ENCODE measurements around the gene CISH. TPM values are rescaled to one million over a fixed set of nuclear protein-coding genes. Genes with fewer than 3 reads are reported as not detected.

CISH gene
- total RNA-seq, 1 experiment from 2014 or later, result 0.26 TPM

GRCh38 chr3:50599115-50599715 lies 12.4 kb downstream of the CISH start:
- Mint-ChIP-seq H3K27ac (ENCODE audit: low read depth, unreplicated experiment) (no peak overlapping the region), H3K36me3 (ENCODE audit: insufficient read depth, unreplicated experiment) (no peaks in the 10 kb centered on the region), H3K4me3 (ENCODE audit: unreplicated experiment) (no peak overlapping the region), H3K9me3 (ENCODE audit: unreplicated experiment) (no peaks in the 10 kb centered on the region), H3K27me3 (ENCODE audit: insufficient read depth, unreplicated experiment) (no peaks in the 10 kb centered on the region), H3K4me1 (ENCODE audit: insufficient read depth, unreplicated experiment) (peaks cover 21% of the 10 kb centered on the region)
- TF ChIP-seq CTCF (IDR thresholded peaks at IDR 0.05; ENCODE audit: unreplicated experiment), result no peak
- ChIA-PET POLR2A (interaction anchor here (2.1 to 2.2 kb wide), 2 partner anchors 10 to 30 kb away, joined by 7 to 9 read pairs; partner anchors contain the start of gene HEMK1), CTCF (interaction anchor here (1.2 to 1.8 kb wide), 5 partner anchors 12 to 28 kb away, joined by 3 to 9 read pairs (median 5); no protein-coding TSS in a partner anchor)
- no TSS peak for BruUV-seq (replicated peaks)
- intact Hi-C loops (cut with micrococcal nuclease), result no loop called here
- DNase-seq (ENCODE audit: unreplicated experiment), result no peak

- no peaks in the 10 kb centered on the region for H3K4me1 Mint-ChIP-seq (ENCODE audit: insufficient read depth, unreplicated experiment)
- no TSS peak for BruUV-seq (replicated peaks)
- no peak overlapping the region for H3K27ac Mint-ChIP-seq (ENCODE audit: low read depth, unreplicated experiment)
- intact Hi-C loops (cut with micrococcal nuclease), result no loop called here
- TF ChIP-seq CTCF (IDR thresholded peaks at IDR 0.05; ENCODE audit: unreplicated experiment), result no peak
- ChIA-PET CTCF (interaction anchor here (4.2 kb wide), 1 partner anchor 21 kb away, joined by 33 read pairs; the partner anchor contains the start of gene MAPKAPK3), POLR2A (no interaction called here)
- no peak overlapping the region for H3K4me3 Mint-ChIP-seq (ENCODE audit: unreplicated experiment)
- H3K9me3 Mint-ChIP-seq (ENCODE audit: unreplicated experiment), result no peaks in the 10 kb centered on the region
- no peaks in the 10 kb centered on the region for H3K36me3 Mint-ChIP-seq (ENCODE audit: insufficient read depth, unreplicated experiment)
- DNase-seq (ENCODE audit: unreplicated experiment), result no peak
- no peaks in the 10 kb centered on the region for H3K27me3 Mint-ChIP-seq (ENCODE audit: insufficient read depth, unreplicated experiment)
These were observed 17.3 kb downstream of the CISH start for GRCh38 chr3:50594253-50594785.

- no peak for DNase-seq (ENCODE audit: unreplicated experiment)
- ChIA-PET POLR2A (interaction anchor here (0.8 to 1.5 kb wide), 3 partner anchors 10 to 255 kb away, joined by 3 to 4 read pairs (median 3); no protein-coding TSS in a partner anchor), CTCF (interaction anchor here (0.6 to 4.2 kb wide), 7 partner anchors 20 to 797 kb away, joined by 3 to 33 read pairs (median 4); partner anchors contain the start of gene MAPKAPK3)
- no peaks in the 10 kb centered on the region for H3K36me3 Mint-ChIP-seq (ENCODE audit: insufficient read depth, unreplicated experiment)
- no peaks in the 10 kb centered on the region for H3K9me3 Mint-ChIP-seq (ENCODE audit: unreplicated experiment)
- peaks cover under 1% of the 10 kb centered on the region for H3K4me1 Mint-ChIP-seq (ENCODE audit: insufficient read depth, unreplicated experiment)
- BruUV-seq (replicated peaks), result no TSS peak
- H3K4me3 Mint-ChIP-seq (ENCODE audit: unreplicated experiment), result no peak overlapping the region
- no peaks in the 10 kb centered on the region for H3K27me3 Mint-ChIP-seq (ENCODE audit: insufficient read depth, unreplicated experiment)
- H3K27ac Mint-ChIP-seq (ENCODE audit: low read depth, unreplicated experiment), result no peak overlapping the region
- intact Hi-C loops (cut with micrococcal nuclease), result no loop called here
- no peak for TF ChIP-seq CTCF (IDR thresholded peaks at IDR 0.05; ENCODE audit: unreplicated experiment)
These were observed 19.0 kb downstream of the CISH start for GRCh38 chr3:50592568-50592967.

- Mint-ChIP-seq H3K27ac (ENCODE audit: low read depth, unreplicated experiment) (no peak overlapping the region), H3K4me3 (ENCODE audit: unreplicated experiment) (no peak overlapping the region), H3K4me1 (ENCODE audit: insufficient read depth, unreplicated experiment) (peaks cover 5% of the 10 kb centered on the region), H3K9me3 (ENCODE audit: unreplicated experiment) (no peaks in the 10 kb centered on the region), H3K36me3 (ENCODE audit: insufficient read depth, unreplicated experiment) (no peaks in the 10 kb centered on the region), H3K27me3 (ENCODE audit: insufficient read depth, unreplicated experiment) (no peaks in the 10 kb centered on the region)
- CTCF ChIA-PET, result interaction anchor here (0.6 to 4.2 kb wide), 4 partner anchors 19 to 54 kb away, joined by 3 to 33 read pairs (median 8); partner anchors contain the start of gene MAPKAPK3
- intact Hi-C loops (cut with micrococcal nuclease), result no loop called here
- POLR2A ChIA-PET, result interaction anchor here (0.7 to 1.5 kb wide), 3 partner anchors 10 to 22 kb away, joined by 3 read pairs; partner anchors contain the start of gene HEMK1
- no peak for DNase-seq (ENCODE audit: unreplicated experiment)
- BruUV-seq (replicated peaks), result no TSS peak
- TF ChIP-seq CTCF (IDR thresholded peaks at IDR 0.05; ENCODE audit: unreplicated experiment), result no peak
These were observed 20.3 kb downstream of the CISH start for GRCh38 chr3:50591196-50591741.
